ENCODE measurements around the gene CCDC9. TPM values are rescaled to one million over a fixed set of nuclear protein-coding genes. Genes with fewer than 3 reads are reported as not detected.

The CCDC9 gene
- total RNA-seq, 1 donor: 6.5 TPM

DNA sequence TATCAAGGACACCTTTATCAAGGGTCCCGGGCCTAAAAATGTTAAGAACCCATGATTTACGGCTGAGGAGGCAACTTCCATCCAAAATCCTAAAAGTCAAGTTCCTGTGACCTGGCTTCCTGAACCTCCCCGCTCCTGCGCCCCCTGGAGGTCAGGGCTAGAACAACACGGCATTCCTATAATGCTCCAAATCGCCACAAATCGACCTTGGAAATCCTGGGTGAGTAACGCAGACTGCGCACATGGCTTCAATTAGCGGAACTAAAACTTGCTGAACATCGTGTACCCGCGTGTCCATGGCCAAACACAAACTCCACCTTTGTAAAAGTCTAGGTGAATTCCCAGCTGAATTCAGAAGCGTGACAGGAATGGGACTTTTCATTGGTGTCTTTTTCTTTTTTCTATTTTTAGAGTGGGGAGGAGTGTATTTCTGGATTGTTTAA is 49.0 kb downstream of the CCDC9 start:
- TF ChIP-seq, protein P1, sequence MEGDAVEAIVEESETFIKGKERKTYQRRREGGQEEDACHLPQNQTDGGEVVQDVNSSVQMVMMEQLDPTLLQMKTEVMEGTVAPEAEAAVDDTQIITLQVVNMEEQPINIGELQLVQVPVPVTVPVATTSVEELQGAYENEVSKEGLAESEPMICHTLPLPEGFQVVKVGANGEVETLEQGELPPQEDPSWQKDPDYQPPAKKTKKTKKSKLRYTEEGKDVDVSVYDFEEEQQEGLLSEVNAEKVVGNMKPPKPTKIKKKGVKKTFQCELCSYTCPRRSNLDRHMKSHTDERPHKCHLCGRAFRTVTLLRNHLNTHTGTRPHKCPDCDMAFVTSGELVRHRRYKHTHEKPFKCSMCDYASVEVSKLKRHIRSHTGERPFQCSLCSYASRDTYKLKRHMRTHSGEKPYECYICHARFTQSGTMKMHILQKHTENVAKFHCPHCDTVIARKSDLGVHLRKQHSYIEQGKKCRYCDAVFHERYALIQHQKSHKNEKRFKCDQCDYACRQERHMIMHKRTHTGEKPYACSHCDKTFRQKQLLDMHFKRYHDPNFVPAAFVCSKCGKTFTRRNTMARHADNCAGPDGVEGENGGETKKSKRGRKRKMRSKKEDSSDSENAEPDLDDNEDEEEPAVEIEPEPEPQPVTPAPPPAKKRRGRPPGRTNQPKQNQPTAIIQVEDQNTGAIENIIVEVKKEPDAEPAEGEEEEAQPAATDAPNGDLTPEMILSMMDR (IDR thresholded peaks at IDR 0.05; ENCODE audit: insufficient read depth, low read length): peak; percentile 99
- peak; percentile 90 for DNase-seq (ENCODE audit: low read depth)
- peak overlapping the region; percentile 37 for H3K4me3 ChIP-seq (ENCODE audit: low read depth, low read length)

DNA sequence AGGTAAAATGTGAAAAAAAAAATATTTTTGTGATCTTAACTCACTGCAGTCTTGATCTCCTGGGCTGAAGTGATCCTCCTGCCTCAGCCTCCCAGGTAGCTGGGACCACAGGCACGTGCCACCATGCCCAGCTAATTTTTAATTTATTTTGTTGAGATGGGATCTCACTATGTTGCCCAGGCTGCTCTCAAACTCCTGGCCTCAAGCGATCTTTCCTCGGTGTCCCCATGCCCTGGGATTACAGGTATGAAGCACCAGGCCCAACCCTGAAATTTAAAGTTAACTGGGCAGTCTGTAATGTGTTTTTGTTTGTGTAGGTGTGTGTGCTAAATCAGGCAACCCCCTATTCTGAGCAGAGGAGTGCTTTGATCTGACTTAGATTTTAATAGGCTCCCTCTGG is 50.0 kb downstream of the CCDC9 start:
- TF ChIP-seq, protein P1 (IDR thresholded peaks at IDR 0.05; ENCODE audit: insufficient read depth, low read length): no peak
- no peak for DNase-seq (ENCODE audit: low read depth)
- H3K4me3 ChIP-seq (ENCODE audit: low read depth, low read length): no peak overlapping the region

DNA sequence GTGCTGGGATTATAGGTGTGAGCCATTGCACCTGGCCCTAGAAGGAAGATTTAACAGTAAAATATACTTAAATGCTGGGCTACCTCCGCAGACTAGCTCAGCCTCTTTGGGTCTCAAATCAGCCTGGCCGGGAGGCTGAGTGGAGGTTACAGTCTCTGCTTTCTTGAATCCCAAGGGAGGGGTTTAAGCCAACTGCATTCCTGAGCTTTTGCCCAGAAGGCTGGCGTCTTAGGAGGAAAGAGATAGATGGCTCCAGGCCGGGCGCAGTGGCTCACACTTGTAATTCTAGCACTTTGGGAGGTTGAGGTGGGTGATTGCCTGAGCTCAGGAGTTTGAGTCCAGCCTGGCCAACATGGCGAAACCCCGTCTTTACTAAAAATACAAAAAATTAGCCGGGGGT is 52.7 kb downstream of the CCDC9 start:
- TF ChIP-seq, protein P1 (IDR thresholded peaks at IDR 0.05; ENCODE audit: insufficient read depth, low read length): no peak
- peak; percentile 83 for DNase-seq (ENCODE audit: low read depth)

DNA sequence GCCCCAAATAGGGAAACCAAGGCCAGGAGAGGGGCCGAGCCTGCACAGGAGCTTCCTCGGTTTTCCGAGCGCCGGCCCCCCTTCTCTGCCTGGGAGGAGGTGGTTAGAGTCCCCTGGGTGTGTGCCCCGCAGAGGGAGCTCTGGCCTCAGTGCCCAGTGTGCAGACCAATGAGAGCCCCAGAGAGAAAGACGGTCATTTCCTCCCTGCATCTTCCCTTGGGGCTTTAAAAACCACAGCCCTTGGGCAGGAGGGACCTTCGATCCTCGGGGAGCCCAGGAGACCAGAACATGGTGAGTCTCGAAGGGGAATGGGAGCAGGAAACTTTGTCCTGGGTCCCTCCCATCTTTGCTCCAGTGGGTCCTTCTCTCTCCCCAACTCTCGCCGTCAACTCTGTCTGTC is 53.3 kb downstream of the CCDC9 start, which contains the start of gene C5AR1:
Gene C5AR1, plus strand, starts transcription at position 254 of the 400 bp plus-strand sequence. Its CDS starts 35 bp downstream, at position 289.
- no peak for DNase-seq (ENCODE audit: low read depth)
- TF ChIP-seq, protein P1 (IDR thresholded peaks at IDR 0.05; ENCODE audit: insufficient read depth, low read length): no peak
- H3K4me3 ChIP-seq (ENCODE audit: low read depth, low read length): no peak within 1 kb of the TSS

More for the DNA sequence above, 52.7 kb downstream of the CCDC9 start:
- no peak overlapping the region for H3K4me3 ChIP-seq (ENCODE audit: low read depth, low read length)

DNA sequence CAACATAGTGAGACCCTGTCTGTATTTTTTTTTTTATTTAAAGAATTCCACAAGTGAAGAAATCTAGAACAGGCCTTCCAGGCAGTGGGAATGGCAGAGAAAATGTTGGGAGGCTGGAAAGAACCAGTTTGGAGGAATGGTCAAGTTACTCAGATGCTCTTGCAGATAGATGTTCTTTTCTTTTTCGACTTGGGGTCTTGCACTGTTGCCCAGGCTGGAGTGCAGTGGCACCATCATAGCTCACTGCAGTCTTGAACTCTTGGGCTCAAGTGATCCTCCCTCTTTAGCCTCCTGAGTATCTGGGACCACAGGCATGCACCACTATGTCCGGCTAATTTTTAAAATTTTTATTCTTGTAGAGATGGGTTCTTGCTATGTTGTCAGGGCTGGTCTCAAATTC is 54.0 kb downstream of the CCDC9 start:
- no peak for DNase-seq (ENCODE audit: low read depth)
- TF ChIP-seq, protein P1 (IDR thresholded peaks at IDR 0.05; ENCODE audit: insufficient read depth, low read length): no peak
- H3K4me3 ChIP-seq (ENCODE audit: low read depth, low read length): no peak overlapping the region

DNA sequence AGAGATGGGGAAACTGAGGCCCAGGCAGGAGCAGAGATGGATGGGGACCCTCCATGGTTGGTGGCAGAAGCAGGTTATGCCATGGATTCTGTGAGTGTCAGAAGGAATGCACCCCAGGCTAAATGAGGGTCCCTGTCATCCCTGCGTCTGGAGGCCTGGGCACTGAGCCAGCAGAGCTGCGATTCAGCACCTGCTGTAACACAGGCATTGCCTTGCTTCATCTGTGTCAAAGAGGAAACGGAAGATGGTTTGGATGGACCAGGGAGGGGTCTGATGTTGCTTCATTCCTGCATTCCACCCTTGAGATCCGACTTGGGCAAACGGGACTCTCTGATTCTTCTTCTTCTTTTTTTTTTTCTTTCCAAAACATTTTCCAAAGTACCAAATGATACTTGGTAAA is 54.5 kb downstream of the CCDC9 start:
- TF ChIP-seq, protein P1 (IDR thresholded peaks at IDR 0.05; ENCODE audit: insufficient read depth, low read length): no peak
- H3K4me3 ChIP-seq (ENCODE audit: low read depth, low read length): no peak overlapping the region
- DNase-seq (ENCODE audit: low read depth): peak; percentile 22

Measured in fibroblast of the aortic adventitia (primary cell).